Uterus (tissue), 2 donors: ENCODE data around the gene KCNQ5.

Source experiments
- CTCF ChIP-seq, 4 experiments: fragments of 200-600 bp in 2 of 4; fragments of 450-650 bp in 2 of 4; sonication (generic) in 2 of 4; IDR thresholded peaks; one replicate each; pipeline ENCODE4 v1.5.1; 2016 to 2019; ENCODE audit warnings: antibody characterized with exemption in 4 of 4, mild to moderate bottlenecking in 2 of 4, moderate library complexity in 1 of 4
- POLR2A ChIP-seq, 2 donors: fragments of 450-650 bp; IDR thresholded peaks; one replicate each; pipeline ENCODE4 v1.6.1; 2016; ENCODE audit warnings: antibody characterized with exemption in 2 of 2, mild to moderate bottlenecking in 1 of 2, moderate library complexity in 1 of 2

GRCh38 chr6:72758901-72759300, 137.0 kb downstream of the KCNQ5 start:
- TF ChIP-seq CTCF (IDR thresholded peaks at IDR 0.05) (no peak), POLR2A (IDR thresholded peaks at IDR 0.05) (no peak)
